H1 (cell line): Measurements from ENCODE around the gene TNNT1. TPM values are rescaled to one million over a fixed set of nuclear protein-coding genes. Genes with fewer than 3 reads are reported as not detected.

ENCODE experiments used
- CTCF ChIA-PET: fragments of 300-600 bp; sonication (Branson Sonifier 250); formaldehyde crosslinking; loops from one replicate; lab custom pipeline; 2021; ENCODE audit not compliant: partially characterized antibody; lab: Charles Lee
- POLR2A ChIA-PET: fragments of 300-600 bp; sonication (Branson Sonifier 250); formaldehyde crosslinking; loops from one replicate; lab custom pipeline; 2021; ENCODE audit warnings: inconsistent platforms; ENCODE audit not compliant: partially characterized antibody; lab: Charles Lee
- DNase-seq, 2 experiments: peaks; one replicate each; pipeline versions ENCODE4 v3.0.0 to v3.0.0-alpha.2; 2010 to 2022; ENCODE audit warnings: low spot score in 2 of 2, low read depth in 1 of 2, mixed read lengths in 1 of 2
- FAIRE-seq: peaks from 2 replicates; lab custom pipeline; 2011; peaks lifted over from hg19 to GRCh38; lab: Jason Lieb, UNC
- H2AFZ ChIP-seq: 2 replicates; pipeline ENCODE4 v1.8.1; 2012; ENCODE audit warnings: low read length, inconsistent platforms
- H2AK5ac ChIP-seq: 2 replicates; pipeline ENCODE4 v1.6.1; 2013; ENCODE audit warnings: low read depth, low read length
- H2BK120ac ChIP-seq: replicated peaks from 2 replicates; pipeline ENCODE3; 2013; ENCODE audit warnings: low read depth, low read length, inconsistent platforms
- H2BK12ac ChIP-seq: 2 replicates; pipeline ENCODE4 v1.6.1; 2013; ENCODE audit warnings: low read depth, low read length
- H2BK15ac ChIP-seq: 2 replicates; pipeline ENCODE4 v1.6.1; 2013; ENCODE audit warnings: low read length
- H2BK20ac ChIP-seq: 2 replicates; pipeline ENCODE4 v1.6.1; 2013; ENCODE audit warnings: low read length
- H2BK5ac ChIP-seq: 2 replicates; pipeline ENCODE4 v1.6.1; 2013; ENCODE audit warnings: low read depth, low read length
- H3K14ac ChIP-seq: 2 replicates; pipeline ENCODE4 v1.6.1; 2013; ENCODE audit warnings: inconsistent platforms; ENCODE audit not compliant: insufficient read length
- H3K18ac ChIP-seq: 2 replicates; pipeline ENCODE4 v1.6.1; 2013; ENCODE audit warnings: low read length; ENCODE audit errors: extremely low read depth
- H3K23ac ChIP-seq: 2 replicates; pipeline ENCODE4 v1.6.1; 2013; ENCODE audit warnings: inconsistent platforms; ENCODE audit not compliant: insufficient read length
- H3K23me2 ChIP-seq: 2 replicates; pipeline ENCODE4 v1.6.1; 2013; ENCODE audit warnings: low read depth, low read length
- H3K27ac ChIP-seq: 2 replicates; pipeline ENCODE4 v1.6.1; 2011; ENCODE audit warnings: low read depth, low read length, inconsistent platforms
- H3K27me3 ChIP-seq, 4 experiments: replicated peaks in 1 of 4; 1 replicate in 1 of 4; 2 replicates in 3 of 4; pipeline versions ENCODE4 v1.6.1 to v1.8.1; 2011 to 2013; ENCODE audit warnings: low read length in 3 of 4, mild to moderate bottlenecking in 3 of 4, inconsistent platforms in 2 of 4, mixed read lengths in 2 of 4, moderate library complexity in 1 of 4; ENCODE audit not compliant: control insufficient read depth in 3 of 4, insufficient read depth in 3 of 4; ENCODE audit errors: extremely low read depth in 1 of 4
- H3K36me3 ChIP-seq, 4 experiments: 2 replicates each; pipeline versions ENCODE4 v1.6.1 to v1.8.1; 2011 to 2013; ENCODE audit warnings: mild to moderate bottlenecking in 4 of 4, low read length in 3 of 4, moderate library complexity in 2 of 4, control low read depth in 1 of 4, inconsistent platforms in 1 of 4; ENCODE audit not compliant: insufficient read depth in 4 of 4, control insufficient read depth in 2 of 4
- H3K4ac ChIP-seq: replicated peaks from 2 replicates; pipeline ENCODE3; 2013; ENCODE audit warnings: low read length, low read depth, mixed read lengths, inconsistent platforms; ENCODE audit not compliant: insufficient read length
- H3K4me1 ChIP-seq, 4 experiments: replicated peaks in 1 of 4; 1 replicate in 1 of 4; 2 replicates in 3 of 4; pipeline versions ENCODE4 v1.6.1 to v1.8.1; 2011 to 2013; ENCODE audit warnings: low read length in 3 of 4, inconsistent platforms in 2 of 4, mixed read lengths in 1 of 4; ENCODE audit not compliant: insufficient read depth in 4 of 4, control insufficient read depth in 3 of 4
- H3K4me2 ChIP-seq, 2 experiments: 2 replicates each; pipeline versions ENCODE4 v1.6.1 to v1.8.1; 2011 to 2013; ENCODE audit warnings: low read depth in 2 of 2, low read length in 2 of 2, control low read depth in 1 of 2, inconsistent platforms in 1 of 2, mild to moderate bottlenecking in 1 of 2; ENCODE audit not compliant: insufficient read depth in 1 of 2
- H3K4me3 ChIP-seq, 4 experiments: fragments of 200-600, 300-600 bp in 1 of 4; sonication (generic), shearing (Covaris generic), sonication (Bioruptor Twin) in 1 of 4; 2 replicates each; pipeline versions ENCODE4 v1.5.1 to v1.8.1; 2011 to 2016; ENCODE audit warnings: low read length in 4 of 4, low read depth in 3 of 4, control low read depth in 2 of 4, inconsistent platforms in 2 of 4, mild to moderate bottlenecking in 2 of 4, mixed read lengths in 1 of 4, moderate library complexity in 1 of 4; ENCODE audit not compliant: insufficient read depth in 2 of 4; ENCODE audit errors: extremely low read depth in 1 of 4
- H3K56ac ChIP-seq: replicated peaks from 2 replicates; pipeline ENCODE3; 2013; ENCODE audit warnings: low read depth, mild to moderate bottlenecking, mixed read lengths, low read length, inconsistent platforms; ENCODE audit not compliant: insufficient read length
- H3K79me1 ChIP-seq: 2 replicates; pipeline ENCODE4 v1.6.1; 2013; ENCODE audit warnings: low read depth, low read length, control low read depth
- H3K79me2 ChIP-seq, 2 experiments: 2 replicates each; pipeline versions ENCODE4 v1.6.1 to v1.8.1; 2012 to 2013; ENCODE audit warnings: low read length in 2 of 2, mild to moderate bottlenecking in 2 of 2, inconsistent platforms in 1 of 2; ENCODE audit not compliant: insufficient read depth in 2 of 2, control insufficient read depth in 1 of 2
- H3K9ac ChIP-seq, 4 experiments: replicated peaks in 1 of 4; 1 replicate in 1 of 4; 2 replicates in 3 of 4; pipeline versions ENCODE4 v1.6.1 to v1.8.1; 2011 to 2013; ENCODE audit warnings: low read depth in 3 of 4, low read length in 3 of 4, control low read depth in 2 of 4, mild to moderate bottlenecking in 2 of 4, moderate library complexity in 2 of 4, inconsistent platforms in 1 of 4; ENCODE audit errors: extremely low read depth in 1 of 4
- H3K9me3 ChIP-seq, 2 experiments: 2 replicates each; pipeline versions ENCODE4 v1.6.1 to v1.8.1; 2012 to 2013; ENCODE audit warnings: mild to moderate bottlenecking in 2 of 2, moderate library complexity in 2 of 2, control low read depth in 1 of 2, inconsistent platforms in 1 of 2, low read depth in 1 of 2, low read length in 1 of 2, mixed read lengths in 1 of 2; ENCODE audit not compliant: insufficient read depth in 2 of 2
- H4K20me1 ChIP-seq, 2 experiments: replicated peaks in 1 of 2; 2 replicates each; pipeline versions ENCODE3 to v1.8.1; 2011 to 2013; ENCODE audit warnings: inconsistent platforms in 2 of 2, low read length in 2 of 2, mild to moderate bottlenecking in 1 of 2; ENCODE audit not compliant: insufficient read depth in 2 of 2, control insufficient read depth in 1 of 2
- H4K5ac ChIP-seq: 2 replicates; pipeline ENCODE4 v1.6.1; 2013; ENCODE audit warnings: low read length, low read depth, mixed read lengths, inconsistent platforms; ENCODE audit not compliant: insufficient read length
- H4K8ac ChIP-seq: 2 replicates; pipeline ENCODE4 v1.8.0; 2013; ENCODE audit warnings: mild to moderate bottlenecking, moderate library complexity, low read length, inconsistent platforms; ENCODE audit not compliant: insufficient read depth; ENCODE audit errors: extremely low read depth
- H4K91ac ChIP-seq: replicated peaks from 2 replicates; pipeline ENCODE3; 2013; ENCODE audit warnings: low read length, mixed read lengths, inconsistent platforms; ENCODE audit not compliant: insufficient read length
- CBX5 ChIP-seq: fragments of 300-800, 300-1000 bp; sonication (generic); IDR thresholded peaks from 2 replicates; pipeline ENCODE4 v1.7.1; 2016; ENCODE audit warnings: antibody characterized with exemption, low read length, low read depth
- CHD2 ChIP-seq: IDR thresholded peaks from 2 replicates; pipeline ENCODE4 v1.6.1; 2012; ENCODE audit warnings: low read length, improper control_type of control experiment
- CREB1 ChIP-seq: IDR thresholded peaks from 2 replicates; pipeline ENCODE4 v1.6.1; 2012; ENCODE audit warnings: inconsistent platforms
- GABPA ChIP-seq: IDR thresholded peaks from 2 replicates; pipeline ENCODE4 v1.6.1; 2011; ENCODE audit warnings: mild to moderate bottlenecking, low read length, moderate library complexity, borderline replicate concordance; ENCODE audit not compliant: insufficient read depth
- TAF7 ChIP-seq: optimal IDR thresholded peaks from 2 replicates; pipeline ENCODE3; 2011; ENCODE audit warnings: low read depth, mild to moderate bottlenecking, inconsistent platforms, low read length, moderate library complexity, borderline replicate concordance
- YY1 ChIP-seq: IDR thresholded peaks from 2 replicates; pipeline ENCODE4 v1.6.1; 2011; ENCODE audit warnings: low read depth, mild to moderate bottlenecking, low read length
- WGBS, 2 experiments: shearing (Covaris generic) in 1 of 2; methylation state at CpG; one replicate each; pipeline versions ENCODE4 v1.1.6 to v1.1.7; 2013 to 2015; ENCODE audit warnings: low lambda C conversion rate in 2 of 2, mixed read lengths in 2 of 2, inconsistent platforms in 1 of 2, low coverage in 1 of 2, missing lambda C conversion rate in 1 of 2; ENCODE audit not compliant: insufficient replicate concordance in 2 of 2, insufficient coverage in 1 of 2, insufficient read length in 1 of 2; ENCODE audit errors: extremely low coverage in 1 of 2, missing lambda C conversion rate in 1 of 2; 5-methylcytosine and 5-hydroxymethylcytosine counted together
- polyA plus RNA-seq, 7 experiments: library from polyadenylated mRNA; depleted of rRNA in 3 of 7; stranded (reverse) in 5 of 7; unstranded in 2 of 7; fragments of >200 nt in 5 of 7; fragments of 200-250 nt in 2 of 7; gene quantifications; 1 replicate in 5 of 7; 2 replicates in 1 of 7; 4 replicates in 1 of 7; pipeline versions ENCODE4 v1.2.1 to v1.2.3, GENCODE V29; 2011 to 2013; ENCODE audit warnings: missing spikeins in 2 of 7, mixed read lengths in 2 of 7
- total RNA-seq: library from RNA; stranded (reverse); fragmentation: NEBNext Ultra II Directional; extraction: Animal tissue kit (Norgen Biotek cat#: 25700); gene quantifications from 2 replicates; pipeline ENCODE4 v1.2.1, GENCODE V29; 2021
- TF ChIP-seq, protein P1 (sequence below): IDR thresholded peaks from 2 replicates; pipeline ENCODE4 v1.6.1; 2012; ENCODE audit warnings: low read length, inconsistent platforms
- TF ChIP-seq, protein P2 (sequence below), 3 experiments: IDR thresholded peaks; 1 replicate in 2 of 3; 2 replicates in 1 of 3; pipeline versions ENCODE4 v1.5.1 to v1.6.1; 2011; ENCODE audit warnings: low read length in 3 of 3, mild to moderate bottlenecking in 3 of 3, inconsistent platforms in 2 of 3, low read depth in 1 of 3, moderate library complexity in 1 of 3; ENCODE audit not compliant: insufficient read depth in 1 of 3; ENCODE audit errors: control extremely low read depth in 1 of 3

TNNT1 gene
- total and polyA plus RNA-seq, 2 of the 8 experiments (the other 6 are each of a cell fraction or from before 2014, with no cell fraction given) = 69.6 to 107 TPM

DNA sequence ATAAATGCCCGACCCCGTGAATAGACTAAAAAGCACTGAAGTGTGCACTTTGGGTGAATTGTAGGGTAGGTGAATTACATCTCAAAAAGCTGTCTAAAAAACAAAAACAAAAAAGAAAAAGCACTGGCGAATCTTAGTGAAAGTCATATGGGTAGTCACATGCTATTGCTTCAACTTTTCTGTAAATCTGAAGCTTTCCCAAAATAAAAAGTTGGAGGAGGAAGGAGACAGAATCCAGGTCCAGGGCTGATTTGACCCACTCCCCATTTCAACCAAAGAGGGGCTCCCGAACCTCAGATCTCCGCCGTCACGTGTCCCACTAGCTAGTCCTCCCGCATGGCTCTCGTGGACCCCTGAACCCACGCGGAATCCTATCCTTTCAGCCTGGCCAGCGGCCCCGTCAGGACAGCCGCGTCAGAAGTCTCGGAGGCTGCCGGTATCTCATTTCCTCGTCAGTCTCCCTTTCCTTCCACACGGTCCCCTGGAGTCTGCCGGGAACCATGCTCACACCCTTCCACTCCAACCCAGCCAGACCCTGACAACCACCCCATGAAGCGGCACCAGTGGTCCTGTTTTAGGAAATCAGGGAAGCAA is 37.7 kb downstream of the TNNT1 start:
- ChIA-PET CTCF (interaction anchor here (0.6 to 1.2 kb wide), 5 partner anchors 9 to 63 kb away, joined by 3 to 4 read pairs (median 3); no protein-coding TSS in a partner anchor), POLR2A (interaction anchor here (1.0 kb wide), 1 partner anchor 12 kb away, joined by 3 read pairs; no protein-coding TSS in a partner anchor)
- Histone ChIP-seq H3K27me3 (no peaks in the 10 kb centered on the region), H3K9ac (no peak overlapping the region), H4K20me1 (peaks cover 20 to 26% of the 10 kb centered on the region in 2 experiments), H4K5ac (no peak overlapping the region), H3K9me3 (no peaks in the 10 kb centered on the region), H3K4me1 (peaks cover 0 to 15% (median 10%) of the 10 kb centered on the region in 4 experiments; a peak in 5 of 7 replicates), H4K8ac (no peak overlapping the region), H3K79me2 (peaks cover 0 to 26% of the 10 kb centered on the region in 2 experiments; a peak in 2 of 4 replicates), H2BK15ac (no peak overlapping the region), H2AK5ac (no peak overlapping the region), H3K23me2 (peaks cover 5% of the 10 kb centered on the region; the same call in 1 of the 2 replicates), H2BK5ac (no peak overlapping the region), H2BK20ac (no peak overlapping the region), H4K91ac (no peak overlapping the region), H3K4me2 (no peak overlapping the region), H2BK12ac (0 out of 2 replicates have a peak overlapping the region, but pooled peaks have one; percentile 27), H3K56ac (no peak overlapping the region), H3K79me1 (peaks cover 33% of the 10 kb centered on the region), H3K36me3 (peaks cover 0 to 4% (median 0%) of the 10 kb centered on the region in 4 experiments; a peak in 1 of 8 replicates), H3K27ac (no peak overlapping the region), H2BK120ac (no peak overlapping the region), H2AFZ (no peak overlapping the region), H3K18ac (no peak overlapping the region), H3K14ac (no peak overlapping the region), H3K4ac (no peak overlapping the region), H3K23ac (no peak overlapping the region), H3K4me3 (no peak overlapping the region)
- DNase-seq = no peak
- no peak for FAIRE-seq
- 90% methylated on average over 21 of the region's 21 CpGs; no CpG with 5 or more reads in 1 of the 2 experiments for WGBS, 2 experiments
- TF ChIP-seq CHD2 = no peak
- TF ChIP-seq, protein P1, sequence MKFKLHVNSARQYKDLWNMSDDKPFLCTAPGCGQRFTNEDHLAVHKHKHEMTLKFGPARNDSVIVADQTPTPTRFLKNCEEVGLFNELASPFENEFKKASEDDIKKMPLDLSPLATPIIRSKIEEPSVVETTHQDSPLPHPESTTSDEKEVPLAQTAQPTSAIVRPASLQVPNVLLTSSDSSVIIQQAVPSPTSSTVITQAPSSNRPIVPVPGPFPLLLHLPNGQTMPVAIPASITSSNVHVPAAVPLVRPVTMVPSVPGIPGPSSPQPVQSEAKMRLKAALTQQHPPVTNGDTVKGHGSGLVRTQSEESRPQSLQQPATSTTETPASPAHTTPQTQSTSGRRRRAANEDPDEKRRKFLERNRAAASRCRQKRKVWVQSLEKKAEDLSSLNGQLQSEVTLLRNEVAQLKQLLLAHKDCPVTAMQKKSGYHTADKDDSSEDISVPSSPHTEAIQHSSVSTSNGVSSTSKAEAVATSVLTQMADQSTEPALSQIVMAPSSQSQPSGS = no peak
- TF ChIP-seq CREB1 = no peak
- TF ChIP-seq, protein P2, sequence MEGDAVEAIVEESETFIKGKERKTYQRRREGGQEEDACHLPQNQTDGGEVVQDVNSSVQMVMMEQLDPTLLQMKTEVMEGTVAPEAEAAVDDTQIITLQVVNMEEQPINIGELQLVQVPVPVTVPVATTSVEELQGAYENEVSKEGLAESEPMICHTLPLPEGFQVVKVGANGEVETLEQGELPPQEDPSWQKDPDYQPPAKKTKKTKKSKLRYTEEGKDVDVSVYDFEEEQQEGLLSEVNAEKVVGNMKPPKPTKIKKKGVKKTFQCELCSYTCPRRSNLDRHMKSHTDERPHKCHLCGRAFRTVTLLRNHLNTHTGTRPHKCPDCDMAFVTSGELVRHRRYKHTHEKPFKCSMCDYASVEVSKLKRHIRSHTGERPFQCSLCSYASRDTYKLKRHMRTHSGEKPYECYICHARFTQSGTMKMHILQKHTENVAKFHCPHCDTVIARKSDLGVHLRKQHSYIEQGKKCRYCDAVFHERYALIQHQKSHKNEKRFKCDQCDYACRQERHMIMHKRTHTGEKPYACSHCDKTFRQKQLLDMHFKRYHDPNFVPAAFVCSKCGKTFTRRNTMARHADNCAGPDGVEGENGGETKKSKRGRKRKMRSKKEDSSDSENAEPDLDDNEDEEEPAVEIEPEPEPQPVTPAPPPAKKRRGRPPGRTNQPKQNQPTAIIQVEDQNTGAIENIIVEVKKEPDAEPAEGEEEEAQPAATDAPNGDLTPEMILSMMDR (IDR thresholded peaks at IDR 0.05; ENCODE audit: control extremely low read depth in 1 of 3, insufficient read depth in 1 of 3, low read depth in 1 of 3, low read length in 3 of 3) = no peak
- TF ChIP-seq YY1 = no peak
- no peak for TF ChIP-seq GABPA
- no peak for TF ChIP-seq TAF7
- TF ChIP-seq CBX5 = no peak
